Measurements from ENCODE around the gene RPL10A. TPM values are rescaled to one million over a fixed set of nuclear protein-coding genes. Genes with fewer than 3 reads are reported as not detected.

The RPL10A gene
- total and polyA plus RNA-seq, 2 of the 8 experiments (the other 6 are each of a cell fraction or from before 2014, with no cell fraction given): 1,893 to 2,948 TPM

- TF ChIP-seq CHD7 (IDR thresholded peaks at IDR 0.05; ENCODE audit: insufficient replicate concordance, low read length): no peak
Measured at GRCh38 chr6:35427435-35427834, 40.8 kb upstream of the RPL10A start (continued).

All from H1 (cell line).